Measurements from ENCODE around the gene COPS9.

The COPS9 gene

GRCh38 chr2:240109386-240109785, 26.7 kb downstream of the COPS9 start:
- DNase-seq (ENCODE audit: low read depth in 2 of 2), result no peak

GRCh38 chr2:240107477-240107796, 28.7 kb downstream of the COPS9 start:
- no peak for DNase-seq (ENCODE audit: low read depth in 2 of 2)

- no peak for DNase-seq (ENCODE audit: low read depth in 2 of 2)
Observed at GRCh38 chr2:240106765-240107476, 29.2 kb downstream of the COPS9 start.

- no peak for DNase-seq (ENCODE audit: low read depth in 2 of 2)
Observed at GRCh38 chr2:240105982-240106381, 30.1 kb downstream of the COPS9 start.

GRCh38 chr2:240103136-240103535, 33.0 kb downstream of the COPS9 start:
- no peak for DNase-seq (ENCODE audit: low read depth in 2 of 2)

GRCh38 chr2:240098349-240098748, 37.8 kb downstream of the COPS9 start:
- DNase-seq (ENCODE audit: low read depth in 2 of 2), result no peak

- DNase-seq (ENCODE audit: low read depth in 2 of 2), result no peak
Observed at GRCh38 chr2:240095556-240096523, 40.3 kb downstream of the COPS9 start.

- DNase-seq (ENCODE audit: low read depth in 2 of 2), result no peak
Observed at GRCh38 chr2:240089306-240089705, 46.8 kb downstream of the COPS9 start.

- DNase-seq (ENCODE audit: low read depth in 2 of 2), result no peak
Observed at GRCh38 chr2:240086563-240086962, 49.5 kb downstream of the COPS9 start.
